Transverse colon (tissue), 4 donors: ENCODE results near the gene ARHGAP21.

Experiments
- CTCF ChIP-seq, 5 experiments: fragments of 200-600 bp in 3 of 5; fragments of 450-650 bp in 2 of 5; sonication (generic) in 3 of 5; IDR thresholded peaks; 1 replicate in 2 of 5; 2 replicates in 3 of 5; pipeline ENCODE4 v1.5.1; 2016 to 2017; ENCODE audit warnings: antibody characterized with exemption in 5 of 5, inconsistent platforms in 3 of 5, mild to moderate bottlenecking in 2 of 5, moderate library complexity in 1 of 5
- EP300 ChIP-seq: sonication (generic); formaldehyde crosslinking; IDR thresholded peaks from one replicate; pipeline ENCODE4 v1.6.1; 2017; ENCODE audit warnings: antibody characterized with exemption, low read depth
- POLR2A ChIP-seq: fragments of 450-650 bp; IDR thresholded peaks from one replicate; pipeline ENCODE4 v1.6.1; 2016; ENCODE audit warnings: antibody characterized with exemption, mild to moderate bottlenecking, moderate library complexity
- POLR2AphosphoS5 ChIP-seq, 3 donors: sonication (generic); formaldehyde crosslinking; IDR thresholded peaks; one replicate each; pipeline ENCODE4 v1.6.1; 2016; ENCODE audit warnings: antibody characterized with exemption in 3 of 3

GRCh38 chr10:24643679-24644209 is 79.9 kb downstream of the ARHGAP21 start:
- TF ChIP-seq POLR2A (no peak), CTCF (IDR thresholded peaks at IDR 0.05) (no peak), POLR2AphosphoS5 (IDR thresholded peaks at IDR 0.05) (no peak), EP300 (no peak)
